ENCODE measurements around the gene NEK6. TPM values are rescaled to one million over a fixed set of nuclear protein-coding genes. Genes with fewer than 3 reads are reported as not detected.

Gene NEK6
- total and polyA plus RNA-seq, 2 of the 8 experiments (the other 6 are each of a cell fraction or from before 2014, with no cell fraction given), result 17.7 to 19.7 TPM

DNA sequence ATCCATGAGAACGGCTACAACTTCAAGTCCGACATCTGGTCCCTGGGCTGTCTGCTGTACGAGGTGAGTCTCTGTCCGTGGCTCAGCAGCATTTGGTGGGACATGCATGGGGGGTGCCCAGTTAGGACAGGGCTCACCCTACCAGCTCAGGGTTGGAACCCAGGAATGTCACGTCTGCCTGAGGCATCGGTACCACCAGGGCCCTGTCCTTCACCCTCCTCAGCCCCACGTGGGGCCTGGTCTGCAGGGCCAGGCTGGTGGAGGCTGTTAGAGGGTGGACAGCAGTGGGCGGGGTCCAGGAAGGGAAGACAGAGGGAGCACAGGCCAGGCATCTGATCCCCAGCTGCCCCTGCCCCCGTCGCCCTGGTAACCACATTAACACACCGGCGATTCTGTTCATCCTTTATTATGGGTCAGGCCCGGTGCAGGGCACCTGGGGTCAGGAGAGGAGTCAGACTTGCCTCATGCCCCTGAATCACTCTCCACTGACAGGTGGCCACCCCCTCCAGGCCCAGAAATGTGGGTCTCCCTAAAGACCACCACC is 81.9 kb downstream of the NEK6 start (continued):
- no peak for TF ChIP-seq PHF8 (conservative IDR thresholded peaks at IDR 0.05; ENCODE audit: low read depth, low read length)
- no peak for TF ChIP-seq BACH1 (IDR thresholded peaks at IDR 0.05; ENCODE audit: low read length)
- TF ChIP-seq SP1 (IDR thresholded peaks at IDR 0.05; ENCODE audit: low read depth, low read length), result no peak
- TF ChIP-seq EZH2 (IDR thresholded peaks at IDR 0.05; ENCODE audit: low read depth, low read length, severe bottlenecking), result no peak
- TF ChIP-seq, protein P1, sequence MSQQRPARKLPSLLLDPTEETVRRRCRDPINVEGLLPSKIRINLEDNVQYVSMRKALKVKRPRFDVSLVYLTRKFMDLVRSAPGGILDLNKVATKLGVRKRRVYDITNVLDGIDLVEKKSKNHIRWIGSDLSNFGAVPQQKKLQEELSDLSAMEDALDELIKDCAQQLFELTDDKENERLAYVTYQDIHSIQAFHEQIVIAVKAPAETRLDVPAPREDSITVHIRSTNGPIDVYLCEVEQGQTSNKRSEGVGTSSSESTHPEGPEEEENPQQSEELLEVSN (IDR thresholded peaks at IDR 0.05), result no peak
- TF ChIP-seq JUN (IDR thresholded peaks at IDR 0.05; ENCODE audit: low read depth, low read length), result no peak
- TF ChIP-seq TAF1 (IDR thresholded peaks at IDR 0.05; ENCODE audit: low read depth, low read length), result no peak
- no peak for TF ChIP-seq POLR2AphosphoS5 (IDR thresholded peaks at IDR 0.05; ENCODE audit: low read depth, low read length)
- no peak for TF ChIP-seq POU5F1 (IDR thresholded peaks at IDR 0.05; ENCODE audit: low read depth, low read length)

Measured in H1 (cell line).